Measurements from ENCODE around the gene BCL2L13. TPM values are rescaled to one million over a fixed set of nuclear protein-coding genes. Genes with fewer than 3 reads are reported as not detected.

The BCL2L13 gene
- total RNA-seq, 1 donor from 2014 or later = 42.6 TPM

DNA sequence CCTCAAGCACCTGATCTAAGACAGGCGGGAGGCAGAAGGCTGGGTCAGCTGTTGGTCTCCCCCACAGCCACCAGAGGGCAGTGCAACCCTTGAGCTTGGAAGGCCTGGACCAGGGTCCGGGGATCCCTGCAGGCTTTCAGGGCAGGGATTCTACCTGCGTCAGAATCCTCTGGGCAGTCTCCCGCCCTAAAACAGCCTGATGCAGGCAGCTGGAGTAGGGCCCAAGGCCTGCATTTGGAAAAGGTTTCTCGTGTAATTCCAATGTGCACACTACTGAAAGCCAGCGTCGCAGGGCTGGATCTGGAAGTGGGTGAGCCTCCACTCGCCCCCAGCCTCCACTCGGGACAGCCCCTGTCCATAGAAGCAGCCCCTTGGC is 104.0 kb downstream of the BCL2L13 start:
- TF ChIP-seq, protein P1, sequence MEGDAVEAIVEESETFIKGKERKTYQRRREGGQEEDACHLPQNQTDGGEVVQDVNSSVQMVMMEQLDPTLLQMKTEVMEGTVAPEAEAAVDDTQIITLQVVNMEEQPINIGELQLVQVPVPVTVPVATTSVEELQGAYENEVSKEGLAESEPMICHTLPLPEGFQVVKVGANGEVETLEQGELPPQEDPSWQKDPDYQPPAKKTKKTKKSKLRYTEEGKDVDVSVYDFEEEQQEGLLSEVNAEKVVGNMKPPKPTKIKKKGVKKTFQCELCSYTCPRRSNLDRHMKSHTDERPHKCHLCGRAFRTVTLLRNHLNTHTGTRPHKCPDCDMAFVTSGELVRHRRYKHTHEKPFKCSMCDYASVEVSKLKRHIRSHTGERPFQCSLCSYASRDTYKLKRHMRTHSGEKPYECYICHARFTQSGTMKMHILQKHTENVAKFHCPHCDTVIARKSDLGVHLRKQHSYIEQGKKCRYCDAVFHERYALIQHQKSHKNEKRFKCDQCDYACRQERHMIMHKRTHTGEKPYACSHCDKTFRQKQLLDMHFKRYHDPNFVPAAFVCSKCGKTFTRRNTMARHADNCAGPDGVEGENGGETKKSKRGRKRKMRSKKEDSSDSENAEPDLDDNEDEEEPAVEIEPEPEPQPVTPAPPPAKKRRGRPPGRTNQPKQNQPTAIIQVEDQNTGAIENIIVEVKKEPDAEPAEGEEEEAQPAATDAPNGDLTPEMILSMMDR (IDR thresholded peaks at IDR 0.05; ENCODE audit: partially characterized antibody, unreplicated experiment) = peak; percentile 80
- Mint-ChIP-seq H3K27ac (ENCODE audit: unreplicated experiment) (no peak overlapping the region), H3K4me1 (ENCODE audit: low read depth, unreplicated experiment) (peaks cover 4% of the 10 kb centered on the region), H3K4me3 (ENCODE audit: unreplicated experiment) (no peak overlapping the region), H3K9me3 (ENCODE audit: unreplicated experiment) (peaks cover 4% of the 10 kb centered on the region), H3K27me3 (ENCODE audit: unreplicated experiment) (peaks cover 3% of the 10 kb centered on the region), H3K36me3 (ENCODE audit: unreplicated experiment) (no peaks in the 10 kb centered on the region)
- DNase-seq = peak; percentile 89

DNA sequence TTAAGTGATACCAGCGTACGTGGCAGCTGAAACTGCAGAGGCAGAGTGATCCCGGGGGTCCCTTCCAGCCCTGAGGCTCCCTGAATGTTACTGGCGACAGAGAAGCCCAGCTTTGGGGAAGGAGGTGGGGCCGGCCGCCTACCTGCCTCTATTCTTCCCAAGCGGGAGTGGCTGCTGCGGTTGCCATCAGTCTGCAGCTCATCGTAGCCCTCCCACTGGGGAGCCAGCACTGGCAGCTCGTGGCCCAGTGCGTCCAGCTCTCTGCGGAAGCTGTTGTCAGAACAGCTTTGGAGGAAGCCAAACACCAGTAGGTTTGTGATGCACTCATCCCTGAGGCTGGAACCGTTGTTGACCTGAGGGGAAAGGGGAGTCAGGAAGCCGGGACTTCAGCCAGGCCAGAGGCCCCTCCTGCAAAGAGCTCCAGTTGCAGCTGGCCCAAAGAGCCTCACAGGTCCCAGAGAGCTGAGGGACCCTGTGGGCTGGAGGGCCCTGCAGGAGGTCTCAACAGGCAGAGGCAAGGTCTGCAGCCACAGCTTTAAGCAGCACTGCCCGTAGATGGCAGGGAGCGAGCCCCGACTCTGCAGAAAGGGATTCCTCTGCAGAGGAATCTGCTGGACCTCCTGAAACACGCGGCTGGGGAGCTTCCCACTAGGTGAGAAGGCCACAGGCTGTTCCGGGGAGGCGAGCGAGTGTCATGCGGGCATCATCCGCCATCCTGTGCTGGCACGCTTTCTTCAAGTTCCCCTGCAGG is 105.3 kb downstream of the BCL2L13 start:
- no peaks in the 10 kb centered on the region for H3K36me3 Mint-ChIP-seq (ENCODE audit: unreplicated experiment)
- peaks cover 3% of the 10 kb centered on the region for H3K27me3 Mint-ChIP-seq (ENCODE audit: unreplicated experiment)
- peaks cover 4% of the 10 kb centered on the region for H3K4me1 Mint-ChIP-seq (ENCODE audit: low read depth, unreplicated experiment)
- no peak overlapping the region for H3K27ac Mint-ChIP-seq (ENCODE audit: unreplicated experiment)
- no peak for DNase-seq
- TF ChIP-seq, protein P1 (IDR thresholded peaks at IDR 0.05; ENCODE audit: partially characterized antibody, unreplicated experiment) = no peak
- no peak overlapping the region for H3K4me3 Mint-ChIP-seq (ENCODE audit: unreplicated experiment)
- H3K9me3 Mint-ChIP-seq (ENCODE audit: unreplicated experiment) = peaks cover 4% of the 10 kb centered on the region

DNA sequence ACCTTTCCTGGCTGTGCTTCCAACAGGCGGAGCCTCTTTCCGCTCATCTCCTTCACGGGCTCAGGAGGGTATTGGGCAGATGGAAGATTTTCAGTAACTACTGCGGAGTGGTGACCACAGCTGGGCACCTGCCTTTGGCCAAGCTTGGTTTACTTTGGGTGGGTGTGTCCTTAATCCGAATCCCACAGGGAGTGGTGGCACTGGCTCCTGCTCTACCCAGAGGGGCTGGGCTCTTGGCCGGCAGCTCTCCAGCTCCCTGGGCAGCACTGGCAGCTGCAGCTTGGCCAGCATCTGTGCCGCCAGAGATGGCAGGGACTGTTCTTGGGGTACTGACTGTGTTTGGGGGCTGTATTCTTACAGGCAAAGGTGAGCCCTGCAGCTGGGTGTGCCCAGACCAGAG is 105.9 kb downstream of the BCL2L13 start:
- H3K9me3 Mint-ChIP-seq (ENCODE audit: unreplicated experiment) = peaks cover 4% of the 10 kb centered on the region
- TF ChIP-seq, protein P1 (IDR thresholded peaks at IDR 0.05; ENCODE audit: partially characterized antibody, unreplicated experiment) = no peak
- H3K27ac Mint-ChIP-seq (ENCODE audit: unreplicated experiment) = no peak overlapping the region

DNA sequence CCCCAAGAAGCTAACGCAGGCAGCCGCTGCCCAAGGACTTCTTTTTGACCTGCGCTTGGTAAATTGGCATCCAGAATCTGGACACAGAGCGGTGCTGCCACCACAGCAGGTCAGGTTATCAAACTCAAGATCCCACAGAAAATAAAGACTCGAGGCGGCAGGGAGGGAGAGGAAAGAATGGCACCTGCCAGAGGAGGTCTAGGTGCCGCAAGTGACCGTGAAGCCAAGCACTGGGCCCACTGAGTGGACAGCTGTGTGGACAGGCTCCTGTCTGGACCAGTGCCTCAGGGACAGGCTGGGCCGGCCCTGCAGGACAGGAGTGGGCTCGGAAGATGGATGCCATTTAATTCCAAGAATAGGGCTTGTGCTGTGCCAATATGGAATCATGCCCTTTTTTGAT is 108.4 kb downstream of the BCL2L13 start:
- no peaks in the 10 kb centered on the region for H3K36me3 Mint-ChIP-seq (ENCODE audit: unreplicated experiment)
- H3K4me1 Mint-ChIP-seq (ENCODE audit: low read depth, unreplicated experiment) = peaks cover 4% of the 10 kb centered on the region
- H3K27me3 Mint-ChIP-seq (ENCODE audit: unreplicated experiment) = peaks cover 5% of the 10 kb centered on the region
- H3K9me3 Mint-ChIP-seq (ENCODE audit: unreplicated experiment) = peaks cover under 1% of the 10 kb centered on the region
- no peak for DNase-seq
- no peak overlapping the region for H3K27ac Mint-ChIP-seq (ENCODE audit: unreplicated experiment)
- TF ChIP-seq, protein P1 (IDR thresholded peaks at IDR 0.05; ENCODE audit: partially characterized antibody, unreplicated experiment) = no peak
- H3K4me3 Mint-ChIP-seq (ENCODE audit: unreplicated experiment) = no peak overlapping the region

More for the DNA sequence above, 105.9 kb downstream of the BCL2L13 start:
- DNase-seq = no peak
- Mint-ChIP-seq H3K4me3 (ENCODE audit: unreplicated experiment) (no peak overlapping the region), H3K36me3 (ENCODE audit: unreplicated experiment) (no peaks in the 10 kb centered on the region), H3K4me1 (ENCODE audit: low read depth, unreplicated experiment) (peaks cover 4% of the 10 kb centered on the region), H3K27me3 (ENCODE audit: unreplicated experiment) (peaks cover 3% of the 10 kb centered on the region)

DNA sequence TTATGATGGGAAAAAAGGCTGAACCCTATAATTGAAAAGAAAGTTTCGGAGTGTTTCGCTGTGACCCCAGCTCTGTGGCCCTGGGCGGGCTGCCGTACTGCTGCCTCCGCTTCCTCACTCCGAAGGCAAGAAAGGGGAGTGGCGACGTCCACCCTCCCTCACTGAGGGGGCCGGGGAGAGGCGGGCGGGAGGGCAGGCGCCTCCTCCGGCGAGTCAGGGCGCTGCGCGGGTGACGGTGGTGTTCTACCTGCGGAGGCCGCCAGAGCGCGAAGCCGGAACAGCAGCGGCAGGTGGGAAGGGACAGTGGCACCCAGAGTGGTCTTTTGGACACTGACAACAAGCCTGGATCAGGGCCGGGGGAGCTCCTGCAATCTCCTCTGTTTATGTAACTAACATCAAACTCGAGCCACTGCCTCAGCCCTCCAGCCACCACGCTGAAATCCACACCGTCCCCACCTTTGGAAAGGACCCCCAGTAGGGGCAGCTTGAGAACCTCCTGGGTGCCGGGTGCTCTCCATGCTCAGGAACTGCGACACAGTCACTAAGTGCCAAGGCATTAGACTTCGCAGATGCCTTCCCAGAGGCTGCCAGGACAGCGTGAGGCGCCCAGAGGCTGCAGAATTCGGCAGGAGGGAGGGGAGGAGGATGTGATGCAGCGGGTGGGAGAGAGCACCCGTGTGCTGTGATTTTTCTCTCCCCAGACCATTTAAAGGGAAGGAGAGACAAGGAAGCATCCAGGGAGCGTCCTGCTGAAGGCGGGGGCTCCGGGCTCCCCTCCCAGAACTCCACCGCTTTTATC is 110.2 kb downstream of the BCL2L13 start:
- peaks cover 3% of the 10 kb centered on the region for H3K27me3 Mint-ChIP-seq (ENCODE audit: unreplicated experiment)
- H3K4me3 Mint-ChIP-seq (ENCODE audit: unreplicated experiment) = no peak overlapping the region
- no peak overlapping the region for H3K27ac Mint-ChIP-seq (ENCODE audit: unreplicated experiment)
- H3K36me3 Mint-ChIP-seq (ENCODE audit: unreplicated experiment) = no peaks in the 10 kb centered on the region
- TF ChIP-seq, protein P1 (IDR thresholded peaks at IDR 0.05; ENCODE audit: partially characterized antibody, unreplicated experiment) = peak; percentile 50
- DNase-seq = peak; percentile 56
- no peaks in the 10 kb centered on the region for H3K9me3 Mint-ChIP-seq (ENCODE audit: unreplicated experiment)
- H3K4me1 Mint-ChIP-seq (ENCODE audit: low read depth, unreplicated experiment) = peaks cover 2% of the 10 kb centered on the region
